ENCODE data around the gene ITGA3.

GRCh38 chr17:50080096-50080480, 24.2 kb downstream of the ITGA3 start:
- TF ChIP-seq EZH2 (IDR thresholded peaks at IDR 0.05) (no peak), FOSL1 (IDR thresholded peaks at IDR 0.05; ENCODE audit: low read depth) (no peak), CEBPB (IDR thresholded peaks at IDR 0.05; ENCODE audit: low read depth) (no peak), POLR2A (IDR thresholded peaks at IDR 0.05; ENCODE audit: borderline replicate concordance, extremely low read depth, insufficient read depth, insufficient read length) (no peak), CTCF (IDR thresholded peaks at IDR 0.05 in 2 of 3, conservative IDR thresholded peaks at IDR 0.05 in 1 of 3; ENCODE audit: borderline replicate concordance in 1 of 3, insufficient read depth in 1 of 3, low read depth in 2 of 3, low read length in 2 of 3) (no peak)
